GM12873 (cell line): ENCODE results near the gene TTC13.

Experiments
- TF ChIP-seq, protein P1 (sequence below): IDR thresholded peaks from 2 replicates; pipeline ENCODE4 v1.5.1; 2012; ENCODE audit warnings: low read depth, mild to moderate bottlenecking, moderate library complexity, low read length, control low read depth; ENCODE audit not compliant: insufficient read depth; ENCODE audit errors: missing control alignments

TTC13 gene

DNA sequence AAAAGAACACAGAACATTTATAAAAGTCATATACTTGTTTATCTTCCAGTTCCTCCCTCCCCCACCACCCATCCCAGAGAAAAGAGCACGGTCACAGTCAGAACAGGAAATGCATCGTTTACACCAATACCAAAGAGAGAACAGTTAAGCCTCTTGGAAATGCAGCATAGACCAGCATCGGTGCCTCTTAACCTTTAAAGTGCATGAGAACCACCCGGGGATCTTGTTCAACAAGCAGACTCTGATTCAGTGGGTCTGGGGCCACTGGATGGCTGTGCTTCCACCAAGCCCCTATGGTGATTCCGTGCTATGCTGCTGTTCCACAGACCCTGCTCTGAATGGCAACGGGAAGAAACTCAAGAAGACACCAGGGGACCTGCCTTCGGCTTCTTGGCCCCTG is 42.2 kb upstream of the TTC13 start:
- TF ChIP-seq, protein P1, sequence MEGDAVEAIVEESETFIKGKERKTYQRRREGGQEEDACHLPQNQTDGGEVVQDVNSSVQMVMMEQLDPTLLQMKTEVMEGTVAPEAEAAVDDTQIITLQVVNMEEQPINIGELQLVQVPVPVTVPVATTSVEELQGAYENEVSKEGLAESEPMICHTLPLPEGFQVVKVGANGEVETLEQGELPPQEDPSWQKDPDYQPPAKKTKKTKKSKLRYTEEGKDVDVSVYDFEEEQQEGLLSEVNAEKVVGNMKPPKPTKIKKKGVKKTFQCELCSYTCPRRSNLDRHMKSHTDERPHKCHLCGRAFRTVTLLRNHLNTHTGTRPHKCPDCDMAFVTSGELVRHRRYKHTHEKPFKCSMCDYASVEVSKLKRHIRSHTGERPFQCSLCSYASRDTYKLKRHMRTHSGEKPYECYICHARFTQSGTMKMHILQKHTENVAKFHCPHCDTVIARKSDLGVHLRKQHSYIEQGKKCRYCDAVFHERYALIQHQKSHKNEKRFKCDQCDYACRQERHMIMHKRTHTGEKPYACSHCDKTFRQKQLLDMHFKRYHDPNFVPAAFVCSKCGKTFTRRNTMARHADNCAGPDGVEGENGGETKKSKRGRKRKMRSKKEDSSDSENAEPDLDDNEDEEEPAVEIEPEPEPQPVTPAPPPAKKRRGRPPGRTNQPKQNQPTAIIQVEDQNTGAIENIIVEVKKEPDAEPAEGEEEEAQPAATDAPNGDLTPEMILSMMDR = no peak

GRCh38 chr1:231020139-231020601 is 41.5 kb upstream of the TTC13 start:
- TF ChIP-seq, protein P1 = no peak

- TF ChIP-seq, protein P1 = no peak
Observed at GRCh38 chr1:231019711-231020110, 41.0 kb upstream of the TTC13 start.

- TF ChIP-seq, protein P1 = no peak
Observed at GRCh38 chr1:231016966-231017365, 38.3 kb upstream of the TTC13 start.

GRCh38 chr1:231016234-231016633 is 37.6 kb upstream of the TTC13 start:
- TF ChIP-seq, protein P1 = no peak

GRCh38 chr1:231013391-231014015 is 34.8 kb upstream of the TTC13 start:
- TF ChIP-seq, protein P1 = no peak

DNA sequence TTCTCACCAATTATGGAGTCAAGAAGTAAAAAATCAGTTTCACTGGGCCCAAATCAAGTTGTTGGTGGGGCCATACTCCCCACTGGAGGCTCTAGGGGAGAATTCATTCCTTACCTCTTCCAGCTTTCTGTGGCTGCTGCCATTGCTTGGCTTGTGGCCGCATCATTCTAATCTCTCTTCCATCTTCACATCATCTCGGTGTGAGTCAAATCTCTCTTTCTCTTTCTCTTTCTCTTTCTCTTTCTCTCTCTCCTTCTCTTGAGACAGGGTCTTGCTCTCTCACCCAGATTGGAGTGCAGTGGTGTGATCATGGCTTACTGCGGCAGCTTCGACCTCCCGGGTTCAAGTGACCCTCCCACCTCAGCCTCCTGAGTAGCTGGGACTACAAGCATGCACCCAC is 33.3 kb upstream of the TTC13 start:
- TF ChIP-seq, protein P1 = no peak

DNA sequence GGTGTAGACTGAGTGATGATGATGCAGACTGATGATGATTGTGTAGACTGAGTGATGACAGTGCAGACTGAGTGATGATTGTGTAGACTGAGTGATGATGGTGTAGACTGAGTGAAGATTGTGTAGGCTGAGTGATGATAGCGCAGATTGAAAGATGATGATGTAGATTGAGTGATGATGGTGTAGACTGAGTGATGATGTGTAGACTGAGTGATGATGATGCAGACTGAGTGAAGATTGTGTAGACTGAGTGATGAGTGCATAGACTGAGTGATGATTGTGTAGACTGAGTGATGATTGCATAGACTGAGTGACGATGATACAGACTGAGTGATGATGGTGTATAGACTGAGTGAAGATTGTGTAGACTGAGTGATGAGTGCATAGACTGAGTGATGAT is 32.7 kb upstream of the TTC13 start:
- TF ChIP-seq, protein P1 = no peak
